Breast epithelium (tissue), 3 donors: ENCODE results near the gene PIP4K2C.

Source experiments
- CTCF ChIP-seq, 3 donors: fragments of 450-650 bp; IDR thresholded peaks; one replicate each; pipeline ENCODE4 v1.5.1; 2016 to 2017; ENCODE audit warnings: antibody characterized with exemption in 3 of 3, mild to moderate bottlenecking in 3 of 3, moderate library complexity in 3 of 3
- POLR2A ChIP-seq: fragments of 450-650 bp; IDR thresholded peaks from one replicate; pipeline ENCODE4 v1.6.1; 2016; ENCODE audit warnings: antibody characterized with exemption, mild to moderate bottlenecking, moderate library complexity

DNA sequence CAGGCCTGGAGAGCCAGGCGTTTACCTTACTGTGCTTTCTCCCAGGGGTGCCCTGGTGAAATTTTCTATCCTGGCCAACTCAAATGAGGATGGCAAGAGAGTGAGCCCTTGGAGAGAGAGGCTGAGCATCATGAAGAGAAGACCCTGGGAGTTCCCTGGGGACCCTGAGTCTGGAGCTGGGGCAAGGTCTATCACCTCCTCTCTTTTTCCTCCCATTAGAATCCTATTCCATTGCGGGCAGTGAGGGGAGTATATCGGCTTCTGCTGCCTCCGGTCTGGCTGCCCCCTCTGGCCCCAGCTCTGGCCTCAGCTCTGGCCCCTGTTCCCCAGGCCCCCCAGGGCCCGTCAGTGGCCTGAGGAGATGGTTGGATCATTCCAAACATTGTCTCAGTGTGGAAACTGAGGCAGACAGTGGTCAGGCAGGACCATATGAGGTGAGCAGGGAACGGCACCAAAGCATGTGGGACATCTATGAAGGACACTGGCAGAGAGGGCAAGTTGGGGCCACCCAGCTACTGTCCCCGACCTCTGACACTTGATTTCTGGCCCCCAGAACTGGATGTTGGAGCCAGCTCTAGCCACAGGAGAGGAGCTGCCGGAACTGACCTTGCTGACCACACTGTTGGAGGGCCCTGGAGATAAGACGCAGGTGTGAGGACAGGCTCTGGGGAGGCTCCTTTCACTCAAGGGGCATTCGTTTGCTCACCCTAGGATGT is 21.9 kb downstream of the PIP4K2C start:
- TF ChIP-seq CTCF (IDR thresholded peaks at IDR 0.05) = no peak
- no peak for TF ChIP-seq POLR2A
